Endometrial microvascular endothelial cells (primary cell): ENCODE results near the gene ULK3. TPM values are rescaled to one million over a fixed set of nuclear protein-coding genes. Genes with fewer than 3 reads are reported as not detected.
"Not testable (repeated sequence)": the region's sequence is repeated elsewhere in the genome, so short reads cannot be mapped to it uniquely, and the experiment has no call there.

ENCODE experiments used
- in situ Hi-C: cut with HindIII; loops from 2 replicates; pipeline ENCODE4 v1.10.0; 2017; ENCODE audit warnings: low sequenced_read_pairs, low pct_unique_long_range_greater_than_20kb; ENCODE audit errors: inconsistent ontology term
- total RNA-seq: library from RNA; depleted of rRNA; stranded (reverse); fragments of >200 nt; gene quantifications from one replicate; pipeline ENCODE4 v1.2.3, GENCODE V29; 2015; ENCODE audit errors: inconsistent ontology term

ULK3 gene, protein sequence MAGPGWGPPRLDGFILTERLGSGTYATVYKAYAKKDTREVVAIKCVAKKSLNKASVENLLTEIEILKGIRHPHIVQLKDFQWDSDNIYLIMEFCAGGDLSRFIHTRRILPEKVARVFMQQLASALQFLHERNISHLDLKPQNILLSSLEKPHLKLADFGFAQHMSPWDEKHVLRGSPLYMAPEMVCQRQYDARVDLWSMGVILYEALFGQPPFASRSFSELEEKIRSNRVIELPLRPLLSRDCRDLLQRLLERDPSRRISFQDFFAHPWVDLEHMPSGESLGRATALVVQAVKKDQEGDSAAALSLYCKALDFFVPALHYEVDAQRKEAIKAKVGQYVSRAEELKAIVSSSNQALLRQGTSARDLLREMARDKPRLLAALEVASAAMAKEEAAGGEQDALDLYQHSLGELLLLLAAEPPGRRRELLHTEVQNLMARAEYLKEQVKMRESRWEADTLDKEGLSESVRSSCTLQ
- 40.2 TPM for total RNA-seq

DNA sequence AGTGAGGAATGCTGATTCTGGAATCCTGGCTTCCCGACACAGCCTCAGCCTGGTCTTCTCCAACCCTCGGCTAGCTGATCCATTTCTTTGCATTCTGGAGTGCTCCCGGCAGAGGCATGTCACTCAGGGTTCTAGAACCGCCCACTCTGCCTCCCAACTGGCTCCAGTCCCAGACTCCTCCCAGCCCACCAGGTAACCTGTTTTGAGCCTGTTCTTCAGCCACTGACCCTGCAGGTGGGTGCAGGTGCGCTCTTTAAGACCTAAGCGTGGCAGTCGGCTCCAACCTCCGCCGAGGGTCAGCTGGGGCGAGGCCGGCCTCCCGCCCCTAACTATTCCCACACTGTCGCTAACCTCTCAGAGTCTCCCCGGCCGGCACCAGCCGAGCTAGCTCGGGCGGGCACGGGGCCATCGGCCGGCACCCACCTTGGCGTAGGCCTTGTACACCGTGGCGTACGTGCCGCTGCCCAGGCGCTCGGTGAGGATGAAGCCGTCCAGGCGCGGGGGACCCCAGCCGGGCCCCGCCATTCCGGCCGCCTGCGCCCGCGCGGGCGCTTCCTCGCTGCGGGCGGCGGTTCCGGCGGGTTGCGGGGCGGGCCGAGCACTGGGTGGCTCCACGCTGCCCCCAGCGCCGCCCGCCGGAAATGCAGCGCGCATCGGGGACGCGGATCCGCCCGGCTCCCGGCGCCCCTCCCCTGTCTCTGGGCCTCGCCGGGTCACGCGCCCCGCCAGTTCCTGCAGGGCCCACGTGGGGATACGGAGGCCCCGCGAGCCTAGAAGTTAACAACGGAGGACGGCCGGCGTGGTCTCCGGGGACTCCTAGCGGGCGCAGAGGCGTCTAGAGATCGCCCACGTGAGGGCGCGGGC lies at the start of gene ULK3:
Gene ULK3, minus strand, starts transcription at position 576 of the 864 bp plus-strand sequence. Its CDS starts 51 bp downstream, at position 525.
- in situ Hi-C loops = no loop called here

DNA sequence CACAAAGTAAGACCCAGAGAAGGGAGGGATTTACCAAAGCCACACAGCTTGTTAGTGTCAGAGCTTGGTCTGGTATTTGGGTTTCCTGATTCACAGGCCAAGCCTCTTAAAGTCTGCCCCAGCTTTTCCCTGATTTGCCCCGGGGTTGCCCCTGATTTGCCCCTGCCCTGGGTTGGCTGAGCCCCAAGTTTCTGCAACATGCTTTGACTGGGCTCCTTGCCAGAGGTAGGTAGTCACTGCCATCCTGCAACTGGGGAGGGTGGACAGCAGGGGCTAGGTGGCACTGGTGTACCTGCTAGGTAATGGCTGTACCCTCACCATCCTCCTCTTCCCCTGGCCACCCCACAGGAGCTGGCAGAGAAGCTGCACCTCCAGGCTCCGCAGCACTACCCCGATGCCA lies 49.4 kb upstream of the ULK3 start:
- in situ Hi-C loops = no loop called here

DNA sequence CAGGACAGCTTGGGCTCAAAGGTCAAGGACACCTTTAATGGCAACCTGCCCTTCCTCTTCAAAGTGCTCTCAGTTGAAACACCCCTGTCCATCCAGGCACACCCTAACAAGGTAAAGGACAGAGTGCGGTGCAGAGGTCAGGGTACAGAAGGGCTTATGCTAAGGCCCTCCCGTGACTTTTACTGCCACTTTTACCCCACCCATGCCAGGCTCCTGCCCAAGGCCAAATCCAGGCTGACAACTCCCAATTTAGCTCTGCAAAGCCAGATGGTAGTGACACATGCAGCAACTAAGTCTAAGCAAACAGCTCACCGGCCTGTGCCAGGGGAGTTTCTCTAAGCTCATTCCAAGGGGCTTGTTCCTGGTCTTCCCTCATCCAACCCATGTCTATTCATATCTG lies 48.5 kb upstream of the ULK3 start:
- in situ Hi-C loops = no loop called here

DNA sequence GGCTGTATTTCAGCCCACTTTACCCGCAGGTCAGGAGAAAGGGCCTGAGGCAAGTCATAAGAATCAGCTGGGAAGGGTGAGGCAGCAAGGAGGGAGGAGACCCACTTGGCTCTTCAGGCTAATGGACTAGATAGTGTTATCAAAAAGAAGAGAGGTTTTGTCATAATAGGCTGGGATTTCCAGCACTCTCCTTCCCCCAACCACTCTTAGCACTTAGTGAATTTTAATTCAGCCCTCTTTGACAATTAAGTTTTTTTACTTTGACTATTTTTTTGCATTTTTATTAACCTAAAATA lies 47.7 kb upstream of the ULK3 start:
- in situ Hi-C loops = no loop called here

DNA sequence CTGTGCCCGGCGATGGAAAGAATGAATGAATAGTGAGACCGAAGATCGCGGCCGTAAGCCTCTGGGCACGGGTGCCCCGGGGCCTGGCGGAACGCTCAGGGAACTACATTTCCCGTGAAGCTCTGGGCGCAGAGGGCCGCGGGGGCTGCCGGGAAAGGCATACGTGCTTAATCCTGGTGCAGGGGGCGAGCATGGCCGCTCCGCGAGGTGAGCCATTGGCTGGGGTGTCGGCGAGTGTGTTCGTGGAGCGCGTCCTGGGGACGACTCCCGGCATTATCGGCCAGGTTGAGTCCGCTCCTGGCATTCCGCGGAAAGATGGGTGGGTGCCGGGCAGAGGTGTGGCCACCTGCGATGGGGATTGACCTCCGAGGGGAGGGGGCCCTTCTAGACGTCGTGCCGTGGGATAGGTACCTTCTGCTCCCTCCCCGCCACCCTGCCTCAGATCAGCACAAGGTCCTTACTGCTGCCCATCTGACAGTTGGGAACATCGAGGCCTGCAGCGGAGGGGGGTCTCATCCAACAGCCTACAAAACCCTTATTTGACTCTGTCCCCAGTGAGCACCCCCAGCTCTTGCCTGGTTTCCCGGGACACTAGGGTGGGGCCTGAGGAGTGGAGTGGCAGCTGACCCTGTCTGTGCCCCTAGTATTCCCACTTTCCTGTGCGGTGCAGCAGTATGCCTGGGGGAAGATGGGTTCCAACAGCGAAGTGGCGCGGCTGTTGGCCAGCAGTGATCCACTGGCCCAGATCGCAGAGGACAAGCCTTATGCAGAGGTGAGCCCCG lies 47.1 kb upstream of the ULK3 start, which contains the start of gene MPI:
Gene MPI, plus strand, starts transcription at position 160 of the 782 bp plus-strand sequence. Its CDS starts 32 bp downstream, at position 192.
- in situ Hi-C loops = no loop called here

DNA sequence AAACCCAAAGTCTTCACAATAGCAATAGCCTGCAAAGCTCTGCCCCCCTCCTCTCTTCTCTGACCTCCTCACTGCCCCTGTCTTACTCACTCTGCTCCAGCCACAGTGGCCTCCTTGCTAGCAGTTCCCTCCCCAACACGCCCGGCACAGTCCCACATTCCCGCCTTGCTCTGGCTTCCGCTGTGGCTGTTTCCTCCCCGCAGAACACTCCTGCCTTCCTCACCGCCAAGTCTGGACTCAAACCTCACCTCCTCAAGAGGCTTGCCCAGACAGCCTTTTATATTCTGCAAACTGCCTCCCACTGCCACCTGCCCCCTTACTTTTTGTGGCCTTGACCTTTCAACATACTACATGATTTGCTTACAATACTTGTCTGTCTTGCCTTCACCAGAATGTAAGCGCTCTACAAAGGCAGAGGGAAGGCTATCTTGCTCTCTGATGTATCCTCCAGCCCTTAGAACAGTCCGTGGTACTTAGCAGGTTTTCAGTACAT lies 46.5 kb upstream of the ULK3 start:
- in situ Hi-C loops = no loop called here

DNA sequence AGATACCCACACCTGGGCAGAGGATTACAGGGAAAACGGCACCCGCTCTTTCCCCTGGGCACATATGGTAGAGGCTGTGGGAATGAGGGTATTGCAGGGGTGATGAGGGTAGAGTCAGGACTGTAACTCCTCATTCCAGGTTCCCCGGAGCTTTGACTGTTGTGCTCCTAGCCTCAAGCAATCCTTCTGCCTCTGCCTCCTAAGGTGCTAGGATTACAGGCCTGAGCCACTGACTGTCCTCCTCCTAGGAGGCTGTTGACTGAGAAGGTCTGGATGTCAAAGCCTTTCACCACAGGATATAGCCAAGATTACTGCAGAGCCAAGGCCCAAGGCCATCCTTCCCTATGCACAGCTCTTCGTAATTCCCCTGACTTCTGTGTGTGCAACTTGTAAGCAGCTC lies 45.8 kb upstream of the ULK3 start:
- in situ Hi-C loops = no loop called here

DNA sequence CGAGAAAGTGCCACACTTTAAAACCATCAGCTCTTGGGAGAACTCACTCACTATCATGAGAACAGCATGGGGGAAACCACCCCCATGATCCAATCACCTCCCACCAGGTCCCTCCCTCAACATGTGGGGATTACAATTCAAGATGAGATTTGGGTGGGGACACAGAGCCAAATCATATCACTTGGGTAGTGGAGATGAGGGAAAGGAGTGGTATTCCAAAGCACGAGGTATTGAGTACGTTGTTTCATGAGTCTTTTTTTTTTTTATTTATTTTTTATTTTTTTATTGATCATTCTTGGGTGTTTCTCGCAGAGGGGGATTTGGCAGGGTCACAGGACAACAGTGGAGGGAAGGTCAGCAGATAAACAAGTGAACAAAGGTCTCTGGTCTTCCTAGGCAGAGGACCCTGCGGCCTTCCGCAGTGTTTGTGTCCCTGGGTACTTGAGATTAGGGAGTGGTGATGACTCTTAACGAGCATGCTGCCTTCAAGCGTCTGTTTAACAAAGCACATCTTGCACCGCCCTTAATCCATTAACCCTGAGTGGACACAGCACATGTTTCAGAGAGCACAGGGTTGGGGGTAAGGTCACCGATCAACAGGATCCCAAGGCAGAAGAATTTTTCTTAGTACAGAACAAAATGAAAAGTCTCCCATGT lies 44.7 kb upstream of the ULK3 start:
- in situ Hi-C loops = not testable (repeated sequence)

DNA sequence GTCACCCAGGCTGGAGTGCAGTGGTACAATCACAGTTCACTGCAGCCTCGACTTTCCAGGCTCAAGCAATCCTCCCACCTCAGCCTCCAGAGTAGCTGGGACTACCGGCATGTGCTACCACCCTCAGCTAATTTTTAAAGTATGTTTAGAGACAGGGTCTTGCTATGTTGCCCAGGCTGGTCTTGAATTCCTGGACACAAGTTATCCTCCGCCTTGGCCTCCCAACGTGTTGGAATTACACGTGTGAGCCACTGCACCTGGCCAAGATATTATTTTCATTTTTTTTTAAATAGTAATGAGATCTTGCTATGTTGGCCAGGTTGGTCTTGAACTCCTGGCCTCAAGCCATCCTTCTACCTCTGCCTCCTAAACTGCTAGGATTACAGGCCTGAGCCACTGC lies 42.5 kb upstream of the ULK3 start:
- in situ Hi-C loops = no loop called here

DNA sequence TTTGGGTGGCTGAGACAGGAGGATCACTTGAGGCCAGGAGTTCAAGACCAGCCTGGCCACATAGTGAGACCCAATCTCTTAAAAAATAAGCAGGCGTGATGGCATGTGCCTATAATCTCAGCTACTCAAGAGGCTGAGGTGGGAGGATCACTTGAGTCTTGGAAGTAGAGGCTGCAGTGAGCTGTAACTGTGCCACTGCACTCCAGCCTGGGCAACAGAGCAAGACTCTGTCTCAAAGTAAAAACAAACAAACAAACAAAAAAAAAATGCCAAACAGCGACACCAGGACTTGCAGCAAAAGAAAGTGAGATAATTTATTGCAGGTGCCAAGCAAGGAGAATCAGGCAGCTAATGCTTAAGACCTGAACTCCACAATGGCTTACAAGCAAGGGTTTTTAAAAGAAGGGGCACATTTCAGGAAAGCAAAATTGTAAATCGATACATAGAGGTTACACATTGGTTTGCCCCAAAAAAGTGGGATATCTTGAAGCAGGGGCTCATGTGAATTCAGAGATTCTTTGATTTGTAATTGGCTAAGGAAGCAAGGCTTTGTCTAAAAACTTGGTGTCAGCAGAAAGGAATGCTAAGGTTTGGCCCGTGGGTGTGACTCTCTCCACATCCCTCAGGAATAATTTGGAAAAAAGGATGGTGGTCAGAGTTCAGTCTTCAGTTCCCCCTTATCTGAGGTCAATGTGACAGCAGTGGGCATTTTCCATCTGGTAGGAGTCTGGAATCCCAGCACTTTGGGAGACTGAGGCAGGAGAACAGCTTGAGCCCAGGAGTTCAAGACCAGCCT lies 41.7 kb upstream of the ULK3 start:
- in situ Hi-C loops = no loop called here

DNA sequence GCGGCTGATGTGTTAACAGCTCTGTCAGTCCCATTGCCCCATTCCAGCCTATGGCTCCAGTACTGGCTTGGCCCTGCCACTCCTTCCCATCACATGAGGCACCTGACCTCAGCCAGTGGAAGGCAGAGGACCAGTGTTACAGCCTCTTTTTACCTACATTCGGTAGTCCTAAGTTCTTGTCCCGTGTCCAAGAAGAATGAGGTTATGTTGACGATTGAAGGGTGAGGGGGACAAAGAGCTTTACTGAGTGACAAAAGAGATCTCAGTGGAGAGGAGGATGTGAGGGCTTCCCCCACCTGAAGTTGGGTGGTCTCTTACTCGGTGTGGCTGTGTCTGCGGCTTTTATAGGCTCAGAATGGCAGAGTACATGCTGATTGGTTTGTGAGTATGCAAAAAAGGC lies 39.6 kb upstream of the ULK3 start:
- in situ Hi-C loops = no loop called here

DNA sequence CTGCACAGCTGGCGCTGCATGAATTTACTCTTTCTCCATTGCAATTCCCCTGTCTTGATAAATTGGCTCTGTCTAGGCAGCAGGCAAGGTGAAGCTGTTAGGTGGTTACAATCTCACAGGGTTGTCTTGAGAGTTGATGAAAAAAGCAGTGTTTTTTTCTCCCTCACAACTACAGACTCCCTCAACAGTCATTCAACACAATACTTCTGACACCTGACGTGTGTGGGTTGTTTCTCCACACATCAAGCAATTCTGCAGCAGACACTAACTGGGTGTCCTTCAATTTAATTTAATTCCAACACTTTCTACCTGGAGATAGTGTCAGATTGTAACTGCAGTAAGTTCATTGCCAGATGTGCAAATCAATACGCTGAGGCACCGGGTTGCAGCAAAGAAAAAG lies 35.3 kb upstream of the ULK3 start:
- in situ Hi-C loops = no loop called here

DNA sequence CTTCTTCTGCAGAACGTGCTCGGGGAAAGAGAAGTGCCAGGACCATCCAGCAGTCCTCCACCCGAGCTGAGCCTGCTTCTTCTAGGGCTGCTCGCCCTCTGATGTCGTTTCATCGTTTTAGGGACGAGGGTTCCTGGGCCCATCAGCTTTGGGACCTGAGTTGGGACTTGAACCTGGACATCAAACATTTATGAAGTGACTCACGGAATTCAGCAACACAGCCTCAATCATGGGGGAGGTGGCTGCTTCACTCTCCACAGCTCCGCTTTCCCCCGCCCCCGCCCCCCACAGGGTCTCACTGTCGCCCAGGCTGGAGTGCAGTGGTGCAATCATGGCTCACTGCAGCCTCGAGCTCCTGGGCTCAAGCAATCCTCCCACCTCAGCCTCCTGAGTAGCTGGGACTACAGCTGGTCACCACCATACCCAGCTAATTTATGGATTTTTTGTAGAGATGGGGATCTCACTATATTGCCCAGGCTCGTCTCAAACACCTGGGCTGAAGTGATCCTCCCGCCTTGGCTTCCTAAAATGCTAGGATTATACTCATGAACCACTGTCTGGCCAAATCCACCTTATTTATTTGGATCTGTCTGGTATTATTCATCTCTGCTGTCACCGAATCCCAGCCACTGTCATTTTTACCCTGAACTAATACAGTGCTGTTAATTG lies 30.9 kb upstream of the ULK3 start:
- in situ Hi-C loops = no loop called here

DNA sequence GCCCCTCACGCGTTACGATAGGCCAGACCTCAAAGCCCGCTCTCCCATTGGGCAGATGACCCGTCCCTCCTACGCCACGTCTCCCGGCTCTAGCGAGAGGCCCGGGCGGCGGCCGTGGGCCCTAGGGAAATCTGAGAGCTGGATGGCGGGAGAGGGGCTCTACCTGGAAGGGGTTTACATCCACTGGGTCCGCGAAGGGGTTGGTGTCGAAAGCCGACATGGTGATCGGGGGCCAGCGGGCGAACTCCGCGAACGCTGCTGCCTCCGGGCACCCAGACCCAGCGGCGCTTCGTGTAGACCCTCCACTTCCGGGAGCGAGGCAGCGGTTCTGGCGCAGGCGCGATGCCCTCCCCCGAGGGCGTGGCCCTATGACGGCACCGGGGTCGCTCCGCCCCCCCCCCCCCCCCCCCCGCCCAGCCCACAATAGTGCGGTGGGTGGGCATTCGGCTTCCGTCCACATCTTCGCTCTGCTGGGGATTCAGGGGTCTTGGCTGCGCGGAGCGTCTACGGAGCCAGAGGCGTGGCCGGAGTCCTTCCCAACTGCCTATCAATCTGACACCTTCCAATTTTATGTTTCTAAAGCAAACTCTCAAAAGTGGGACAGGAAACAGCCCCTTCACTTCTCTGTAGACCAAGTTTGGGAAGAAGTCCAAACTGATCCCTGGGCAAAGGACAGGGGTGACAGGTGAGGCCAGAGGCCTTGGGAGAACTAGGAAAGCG lies 30.2 kb upstream of the ULK3 start, which contains the start of gene SCAMP2:
Gene SCAMP2, minus strand, starts transcription at position 330 of the 720 bp plus-strand sequence. Its CDS starts 110 bp downstream, at position 220.
- in situ Hi-C loops = no loop called here

DNA sequence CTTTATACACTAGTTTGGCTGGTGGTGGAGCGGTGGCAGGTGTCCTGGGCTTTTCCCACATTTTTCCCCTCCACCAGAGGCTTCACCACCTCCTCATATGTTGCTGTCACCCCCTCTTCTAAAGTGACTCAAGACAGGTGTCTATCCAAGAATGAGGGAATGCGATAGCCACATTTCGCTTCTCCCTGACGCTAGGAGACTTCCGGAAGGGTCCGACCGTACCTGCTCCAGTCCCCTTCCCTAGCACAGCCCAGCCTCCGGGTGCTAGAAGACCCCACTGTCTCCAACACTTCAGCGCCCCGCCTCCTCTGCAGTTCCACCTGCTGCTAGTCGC lies 29.7 kb upstream of the ULK3 start:
- in situ Hi-C loops = no loop called here

DNA sequence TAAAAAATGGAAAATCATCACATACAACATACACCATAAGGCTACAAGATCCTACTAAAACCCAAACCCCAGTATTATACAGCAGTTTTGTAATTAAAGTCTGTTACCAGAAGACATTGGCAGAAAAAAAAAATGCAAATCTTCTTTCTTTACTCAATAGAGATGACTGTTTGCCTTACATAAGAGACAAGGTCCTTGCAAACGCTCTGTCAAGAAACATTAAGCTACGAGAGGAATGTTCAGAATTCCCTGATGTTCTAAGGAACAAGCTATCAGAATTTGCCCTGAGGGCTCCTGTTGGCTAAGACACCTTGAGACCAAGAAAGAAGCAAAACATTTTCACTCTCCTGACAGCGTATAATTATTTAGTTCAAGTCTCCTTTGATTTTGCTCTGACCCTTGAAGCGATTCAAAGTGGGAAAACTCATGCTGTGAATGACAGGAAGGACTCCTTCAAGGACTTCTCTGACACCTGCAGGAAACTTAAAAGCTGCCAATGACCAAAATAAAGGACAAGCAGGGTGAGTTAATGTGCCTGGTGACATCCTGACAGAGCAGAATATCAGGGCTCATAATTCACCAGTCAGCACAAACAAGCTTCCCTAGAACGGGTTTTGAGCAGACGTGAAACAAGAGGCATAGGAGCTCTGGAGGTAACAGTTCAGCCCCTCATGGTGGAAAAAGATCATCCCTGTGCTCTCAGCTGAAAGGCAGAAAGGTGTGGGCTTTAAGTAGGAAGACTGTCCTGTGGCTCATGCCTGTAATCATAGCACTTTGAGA lies 27.7 kb upstream of the ULK3 start:
- in situ Hi-C loops = no loop called here
